OCI-LY7 (cell line): ENCODE data around the gene FLCN. TPM values are rescaled to one million over a fixed set of nuclear protein-coding genes. Genes with fewer than 3 reads are reported as not detected.

Experiments used
- small RNA-seq: library from RNA; depleted of rRNA; stranded (forward); fragments of <200 nt; gene quantifications from one replicate; pipeline ENCODE3, GENCODE V24; 2014
- total RNA-seq, 2 experiments: library from RNA; depleted of rRNA in 1 of 2; stranded (reverse); fragments of >200 nt in 1 of 2; shearing (Covaris generic) in 1 of 2; gene quantifications; 2 replicates each; pipeline ENCODE4 v1.2.3, GENCODE V29; 2014 to 2022

Gene FLCN
- total RNA-seq, 2 experiments from 2014 or later: 20.5 to 20.9 TPM

Small RNA genes lying within 50 kb of the gene (small RNA-seq; reads per million reads assigned to genes)
- gene RNU6-767P: not detected

Other genes with a start within 250 kb of the FLCN start
- gene MPRIP, start 194.7 kb downstream of the FLCN start, total RNA-seq (2014; rRNA removed; shearing (Covaris generic)): 73.3 and 78.9 TPM in 2 replicates
- 109 and 118 TPM in 2 replicates for gene MPRIP, start 194.7 kb downstream of the FLCN start, total RNA-seq (2022)
- gene PLD6, start 30.8 kb downstream of the FLCN start, total RNA-seq (2014; rRNA removed; shearing (Covaris generic)): not detected in 2 replicates
- not detected in 2 replicates for gene PLD6, start 30.8 kb downstream of the FLCN start, total RNA-seq (2022)
- 69.4 and 83.9 TPM in 2 replicates for gene COPS3, start 44.1 kb upstream of the FLCN start, total RNA-seq (2014; rRNA removed; shearing (Covaris generic))
- gene COPS3, start 44.1 kb upstream of the FLCN start, total RNA-seq (2022): 107 and 113 TPM in 2 replicates
- gene NT5M, start 66.2 kb upstream of the FLCN start, total RNA-seq (2014; rRNA removed; shearing (Covaris generic)): 8.2 and 10.4 TPM in 2 replicates
- gene NT5M, start 66.2 kb upstream of the FLCN start, total RNA-seq (2022): 14.0 and 16.2 TPM in 2 replicates
- 17.1 and 27.5 TPM in 2 replicates for gene MED9, start 239.8 kb upstream of the FLCN start, total RNA-seq (2014; rRNA removed; shearing (Covaris generic))
- gene MED9, start 239.8 kb upstream of the FLCN start, total RNA-seq (2022): 21.8 and 26.8 TPM in 2 replicates